Fibroblast of upper back skin (primary cell): ENCODE results near the gene SPATS2L.

ENCODE experiments used
- DNase-seq: peaks from one replicate; pipeline ENCODE4 v3.0.0-alpha.2; 2013

SPATS2L gene

DNA sequence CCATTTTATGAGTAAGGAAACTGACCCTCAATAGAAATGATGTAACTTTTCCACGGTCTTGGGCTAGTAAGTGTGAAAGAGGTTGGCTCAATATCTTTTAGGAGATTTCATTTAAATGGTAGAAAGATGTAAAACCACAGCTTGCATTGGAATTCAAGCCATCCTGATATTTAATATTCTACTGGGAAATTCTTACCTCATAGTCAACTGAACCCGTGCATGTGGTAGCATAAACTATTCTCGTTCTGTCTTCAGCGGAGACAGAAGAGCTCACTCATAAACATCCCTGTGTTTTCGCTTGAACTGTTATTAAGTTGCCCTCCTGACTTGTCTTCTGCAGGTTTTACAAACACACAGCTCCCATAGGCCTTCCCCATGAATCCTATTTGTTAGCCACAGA, 8.5 kb upstream of the SPATS2L start:
- peak; percentile 62 for DNase-seq

DNA sequence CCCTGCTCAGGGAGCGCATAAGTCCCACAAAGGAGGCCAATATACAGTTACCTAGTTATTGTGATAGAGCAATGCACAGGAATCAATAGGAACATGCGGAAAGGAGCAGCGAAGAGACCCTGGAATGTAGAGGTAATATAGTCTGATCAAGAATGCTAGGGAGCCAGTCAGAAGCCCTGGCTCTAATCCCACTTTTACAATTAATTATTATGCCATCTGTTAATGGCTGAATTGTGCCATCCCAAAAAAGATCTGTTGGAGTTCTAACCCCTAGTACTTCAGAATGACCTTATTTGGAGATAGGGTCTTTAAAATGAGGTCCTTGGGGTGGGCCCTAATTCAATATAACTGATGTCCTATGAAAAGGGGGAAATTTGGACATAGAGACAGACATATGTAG, 7.7 kb upstream of the SPATS2L start:
- no peak for DNase-seq

DNA sequence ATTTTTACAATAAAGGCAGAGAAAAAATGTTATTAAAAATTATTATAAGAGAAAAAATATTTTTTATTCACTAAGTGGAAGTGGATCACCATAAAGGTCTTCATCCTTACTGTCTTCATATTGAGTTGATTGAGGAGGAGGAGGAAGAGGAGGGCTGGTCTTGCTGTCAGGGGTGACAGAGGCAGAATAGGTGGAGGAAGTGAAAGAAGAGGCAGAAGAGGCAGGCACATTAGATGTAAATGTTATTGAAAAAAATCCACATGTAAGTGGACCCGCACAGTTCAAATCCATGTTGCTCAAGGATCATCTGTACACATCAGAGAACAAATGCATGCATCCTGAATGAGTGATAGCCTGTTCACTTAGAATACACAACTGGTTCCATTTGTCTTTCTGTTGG, 6.4 kb upstream of the SPATS2L start:
- DNase-seq: no peak

DNA sequence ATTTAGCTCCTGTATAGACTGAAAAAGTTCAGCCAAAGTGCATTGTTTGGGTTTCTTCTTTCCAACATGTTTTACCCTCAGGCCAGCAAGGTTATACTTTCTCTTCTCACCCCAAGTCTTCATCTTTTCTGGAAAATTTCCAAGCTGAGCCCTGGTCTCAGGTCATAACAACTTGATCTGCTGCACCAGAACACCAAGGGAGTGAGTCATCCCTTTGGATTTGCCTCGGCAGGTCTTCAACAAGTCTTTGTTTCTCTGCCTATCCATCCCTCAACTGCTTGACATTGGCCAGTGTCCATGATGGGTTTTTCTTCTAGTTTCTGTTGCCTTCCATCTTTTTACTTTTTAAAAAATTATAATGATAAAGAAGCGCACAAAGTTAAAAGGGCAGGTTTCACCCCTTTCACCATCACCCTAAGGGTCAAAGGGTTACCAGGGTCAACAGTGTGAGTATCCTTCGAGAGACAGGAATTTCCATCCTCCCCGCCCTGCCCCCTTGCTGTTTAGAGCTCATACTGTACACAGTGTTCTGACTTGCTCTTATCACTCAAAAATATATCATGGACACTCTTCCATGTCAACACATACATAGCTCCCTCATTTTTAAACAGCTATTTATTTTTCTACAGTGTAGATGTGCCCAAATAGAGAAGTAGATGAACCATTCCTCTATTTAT, 5.7 kb upstream of the SPATS2L start:
- peak; percentile 88 for DNase-seq

DNA sequence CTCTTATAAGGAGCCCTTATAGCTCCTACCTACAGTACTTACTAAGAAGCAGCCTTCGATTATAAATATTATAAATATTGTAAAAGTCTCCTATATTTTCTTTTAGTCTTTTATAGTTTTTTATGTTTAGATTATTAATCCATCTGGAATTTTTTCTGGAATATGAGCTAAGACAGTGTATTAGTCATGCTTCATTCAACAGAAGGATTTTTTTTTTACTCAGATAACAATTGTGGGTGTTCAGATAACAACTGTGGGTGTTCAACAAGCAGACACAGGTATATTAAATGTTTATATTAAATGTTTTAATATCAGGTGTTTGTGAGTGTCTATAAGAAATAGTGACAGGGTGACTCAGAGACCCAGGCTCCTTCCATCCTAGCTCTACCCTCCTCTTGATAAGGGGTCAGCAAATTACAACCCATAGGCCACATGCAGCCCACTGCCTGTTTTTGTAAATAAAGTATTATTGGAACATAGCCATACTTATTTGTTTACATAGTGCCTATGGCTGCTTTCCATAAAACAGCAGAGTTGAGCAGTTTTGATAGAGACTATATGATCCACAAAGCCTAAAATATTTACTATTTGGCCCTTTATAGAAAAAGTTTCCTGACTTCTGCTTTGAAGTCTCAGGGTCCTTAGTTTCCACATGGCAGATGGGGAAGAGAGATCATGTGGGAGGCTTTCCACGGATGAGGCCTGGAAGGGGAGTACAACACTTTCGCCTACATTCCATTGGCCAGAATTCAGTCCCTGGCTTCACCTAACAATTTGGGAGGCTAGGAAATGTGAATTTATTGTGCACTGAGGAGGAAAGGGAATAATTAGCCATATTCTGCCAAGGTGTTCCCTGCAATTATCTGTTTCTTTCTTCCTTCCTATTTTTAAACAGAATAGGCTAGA, 4.3 kb upstream of the SPATS2L start:
- no peak for DNase-seq

DNA sequence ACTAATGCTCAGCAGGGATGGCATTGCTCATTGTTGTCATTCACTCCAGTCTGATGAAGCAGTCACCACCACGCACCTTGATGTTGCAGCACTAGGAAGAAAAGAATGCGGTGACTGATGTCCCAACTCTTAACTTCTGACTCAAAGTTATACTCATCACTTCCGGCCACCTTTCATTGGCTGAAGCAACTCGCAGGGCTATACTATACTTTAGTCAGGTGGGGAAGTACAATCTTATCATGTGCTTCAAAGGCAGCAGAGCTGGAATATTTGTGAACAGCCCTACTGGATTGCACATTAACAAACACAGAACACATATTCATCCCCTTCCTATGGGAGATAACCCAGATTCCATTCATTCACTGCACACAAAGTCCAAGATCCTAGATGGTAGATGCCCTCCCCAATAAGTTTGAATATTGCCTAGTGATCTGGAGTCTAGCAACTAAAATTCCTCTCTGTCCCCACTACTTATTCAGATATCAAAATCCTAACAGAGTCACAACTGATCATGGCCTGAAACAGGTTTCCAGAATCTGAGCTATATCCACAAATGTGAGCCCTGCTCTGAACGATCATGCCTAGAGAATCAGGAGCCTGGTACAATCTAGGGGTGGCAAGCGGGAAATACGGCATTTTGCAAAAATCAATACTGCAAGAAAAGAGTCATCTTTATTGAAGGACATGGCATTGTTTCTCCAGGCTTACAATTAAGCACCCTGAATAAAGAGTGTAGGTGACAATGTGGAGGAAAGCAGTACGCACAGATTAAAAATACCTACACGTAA, 3.4 kb upstream of the SPATS2L start:
- DNase-seq: peak; percentile 51

DNA sequence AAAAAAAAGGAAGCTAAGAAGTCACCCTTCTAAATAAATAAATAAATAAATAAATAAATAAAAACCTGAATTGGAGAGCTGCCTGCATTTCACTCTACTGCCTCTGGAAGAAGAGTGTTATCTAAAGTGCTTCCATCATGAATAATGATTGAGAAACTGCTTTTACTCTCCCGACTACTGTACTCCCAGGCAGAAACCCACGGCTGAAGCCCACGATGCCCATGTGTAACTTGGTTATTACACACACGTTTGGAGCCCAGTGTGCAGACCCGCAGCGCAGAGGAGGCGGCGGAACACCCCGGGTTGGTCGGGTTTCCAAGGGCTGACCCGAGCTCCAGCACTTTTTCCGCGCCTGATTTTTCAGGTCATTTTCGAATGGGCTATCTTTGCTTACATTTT, 697 bp upstream of the SPATS2L start:
- peak; percentile 41 for DNase-seq

DNA sequence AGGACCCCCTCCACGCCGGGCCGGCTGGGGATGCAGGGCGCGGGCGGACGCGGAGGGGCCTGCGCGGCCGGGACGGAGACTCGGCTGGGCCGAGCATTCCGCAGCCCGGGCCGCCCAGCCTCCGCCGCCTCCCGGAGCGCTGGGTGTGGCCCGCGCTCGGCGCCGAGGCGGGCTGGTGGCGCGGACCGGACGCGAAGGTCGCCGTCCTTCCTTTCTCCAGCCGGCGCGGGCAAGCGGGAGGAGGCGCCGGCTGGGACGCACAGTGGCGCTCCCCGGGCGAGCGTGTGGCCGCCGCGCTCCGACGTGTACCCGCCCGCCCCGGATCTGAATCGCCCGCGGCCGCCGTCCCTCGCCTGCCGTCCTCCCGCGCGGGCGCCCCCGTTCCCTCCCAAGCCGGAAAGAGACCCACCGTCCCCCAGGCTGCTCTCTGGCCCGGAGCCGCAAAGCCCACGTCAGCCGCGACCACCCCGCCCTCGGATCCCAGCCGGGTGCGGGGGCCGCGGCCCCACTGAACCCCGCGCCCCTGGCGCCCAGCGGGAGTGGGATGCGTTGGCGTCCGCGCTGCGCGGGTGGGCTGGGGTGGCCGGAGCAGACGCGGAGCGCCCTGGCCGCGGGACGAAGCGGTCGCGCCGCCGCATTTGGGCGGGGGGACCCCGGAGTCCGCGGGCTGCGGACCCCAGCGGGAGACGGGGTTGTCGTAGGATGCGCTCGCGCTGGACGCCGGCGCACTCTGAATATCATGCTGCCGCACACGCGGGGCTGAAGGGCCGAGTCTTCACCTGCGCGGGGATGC, 634 bp downstream of the SPATS2L start:
- DNase-seq: no peak

DNA sequence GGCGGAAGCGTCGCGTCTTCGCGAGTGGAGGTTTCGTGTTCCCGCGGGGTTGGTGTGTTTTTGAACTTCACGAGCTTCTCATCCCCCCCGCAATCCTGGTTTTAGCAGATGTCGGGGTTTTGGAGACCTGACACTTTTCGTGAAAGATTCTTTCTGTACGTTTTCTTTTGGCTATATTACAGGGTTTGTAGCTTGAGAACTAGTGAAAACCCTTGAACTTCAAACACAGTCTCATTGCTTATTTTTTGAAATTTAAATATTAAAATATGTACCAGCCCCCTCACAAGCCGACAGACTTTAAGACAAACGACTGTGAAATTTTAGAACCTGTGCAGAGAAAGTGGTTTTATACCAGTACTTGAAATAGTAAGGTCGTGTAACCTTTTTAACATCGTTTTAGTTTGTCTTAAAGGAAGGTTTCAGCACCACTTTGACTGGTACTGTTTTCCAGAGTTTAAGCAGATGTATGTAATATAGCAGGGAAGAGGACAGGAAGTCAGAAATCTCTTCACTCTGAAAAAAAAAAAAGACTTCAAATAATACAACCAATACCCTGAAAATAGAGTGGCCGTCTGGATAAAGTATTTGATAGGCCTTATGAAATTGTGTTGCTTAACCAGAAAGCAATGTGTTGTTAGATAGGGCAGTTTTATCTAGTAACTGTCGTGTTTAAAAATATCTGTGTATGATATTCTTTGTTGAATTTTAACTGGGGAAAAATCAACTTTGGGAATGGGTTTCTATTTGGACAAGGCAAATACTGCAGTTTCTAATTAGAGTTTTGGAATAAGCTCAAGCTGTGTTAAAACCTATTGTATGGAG, 1.4 kb downstream of the SPATS2L start:
- peak; percentile 52 for DNase-seq

DNA sequence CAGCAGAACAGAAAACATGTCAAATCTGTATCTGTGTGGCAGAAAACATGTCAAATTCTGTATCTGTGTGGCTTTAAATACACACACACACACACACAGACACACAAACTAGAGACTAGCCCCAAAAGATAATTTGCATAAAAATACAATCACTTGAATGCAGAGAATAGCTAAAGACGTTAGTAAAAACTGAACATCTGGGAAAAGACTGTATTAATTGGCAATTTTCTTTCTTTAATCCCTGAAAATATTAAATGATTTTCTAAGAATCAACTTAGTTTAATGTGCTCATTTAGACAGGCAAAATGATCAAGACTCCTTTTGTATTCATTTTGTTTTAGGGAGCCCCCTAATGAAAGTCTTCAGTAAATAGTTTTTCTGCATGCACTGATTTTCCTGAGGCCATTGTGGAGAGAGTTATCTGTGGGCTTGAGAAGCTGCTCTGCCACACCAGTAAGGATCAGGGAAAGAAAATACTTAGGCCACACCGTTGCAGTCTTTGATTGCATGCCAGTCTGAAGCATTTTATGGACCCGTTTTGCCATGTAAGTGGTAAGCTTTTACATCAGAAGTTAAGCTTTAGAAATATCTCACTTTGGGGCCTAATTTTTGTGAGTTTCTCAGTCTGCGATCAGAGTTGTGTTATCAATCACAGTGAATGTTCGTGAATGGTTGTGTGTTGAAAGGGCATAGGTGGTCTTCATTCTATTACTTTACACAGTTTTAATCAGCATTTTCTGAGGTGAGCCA, 2.2 kb downstream of the SPATS2L start:
- DNase-seq: no peak

DNA sequence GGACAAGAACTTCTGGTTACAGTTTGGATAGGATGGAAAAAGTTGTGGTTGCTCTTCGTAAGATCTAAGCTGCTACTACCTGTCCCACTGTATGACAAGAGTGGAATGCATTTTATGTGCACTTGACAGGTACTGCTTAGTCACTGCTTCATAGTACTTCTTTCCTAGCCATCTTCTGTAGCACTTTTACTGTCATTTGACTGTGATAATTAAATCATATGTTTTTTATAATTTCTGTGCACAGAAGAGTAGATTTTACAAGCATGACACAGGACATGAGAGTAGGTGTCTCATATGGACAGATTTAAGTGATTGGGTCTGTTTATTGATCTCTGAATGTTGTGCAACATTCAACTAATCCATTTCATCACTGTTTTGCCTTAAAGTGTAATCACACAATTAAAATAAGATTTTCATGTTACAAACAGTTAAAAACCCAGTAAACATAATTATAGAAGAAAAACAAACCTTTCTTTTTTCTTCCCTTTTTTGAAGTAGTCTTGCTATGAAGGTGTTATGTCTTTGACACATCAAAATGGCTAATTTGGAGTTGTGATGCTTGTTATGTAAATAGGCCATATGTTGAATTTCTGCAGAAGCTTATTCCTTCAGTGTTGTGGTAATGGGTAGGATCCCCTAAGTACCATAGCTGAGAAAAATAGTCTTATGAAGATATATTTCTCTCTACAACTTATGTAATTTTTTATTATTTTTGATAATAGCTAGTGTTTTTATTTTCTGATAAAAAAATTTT, 3.0 kb downstream of the SPATS2L start:
- DNase-seq: no peak

DNA sequence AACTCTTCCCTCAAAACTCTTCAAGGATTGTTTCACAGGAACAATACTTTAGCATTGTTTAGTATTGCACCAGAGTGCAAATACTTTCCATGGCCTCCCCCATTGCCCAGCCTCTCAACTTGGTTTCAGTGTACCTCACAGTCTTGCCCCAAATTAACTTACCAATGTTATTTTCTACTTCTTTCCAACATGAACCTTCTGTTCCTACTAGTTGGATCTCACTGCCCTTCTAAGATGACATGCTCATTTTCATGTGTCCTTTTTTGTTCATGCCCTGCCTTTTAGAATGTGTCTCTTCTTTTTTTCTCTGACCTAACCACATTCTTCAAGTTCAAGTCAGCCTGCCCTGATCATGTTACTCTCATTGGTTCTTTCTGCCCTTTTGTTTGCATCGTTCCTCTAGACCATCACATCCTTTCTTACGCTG, 4.1 kb downstream of the SPATS2L start:
- DNase-seq: peak; percentile 55

DNA sequence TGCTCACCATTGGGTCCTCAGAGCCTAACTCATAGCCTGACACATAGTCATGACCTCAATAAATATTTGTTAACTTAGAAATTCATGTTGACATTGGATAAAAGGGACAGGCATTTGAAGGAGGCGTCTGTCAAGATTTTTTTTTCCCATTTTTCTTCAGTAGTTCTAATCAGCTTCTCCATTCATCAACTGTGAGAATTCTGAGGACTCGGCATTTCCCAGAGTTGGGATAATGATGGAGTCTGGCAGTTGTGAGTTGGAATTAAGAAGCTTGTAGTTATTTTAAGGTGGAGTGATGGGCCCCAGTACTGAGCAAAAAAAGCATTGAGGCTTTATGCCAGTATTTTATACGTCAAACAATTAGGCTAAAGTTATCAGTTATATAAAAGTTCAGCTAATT, 4.6 kb downstream of the SPATS2L start:
- no peak for DNase-seq

DNA sequence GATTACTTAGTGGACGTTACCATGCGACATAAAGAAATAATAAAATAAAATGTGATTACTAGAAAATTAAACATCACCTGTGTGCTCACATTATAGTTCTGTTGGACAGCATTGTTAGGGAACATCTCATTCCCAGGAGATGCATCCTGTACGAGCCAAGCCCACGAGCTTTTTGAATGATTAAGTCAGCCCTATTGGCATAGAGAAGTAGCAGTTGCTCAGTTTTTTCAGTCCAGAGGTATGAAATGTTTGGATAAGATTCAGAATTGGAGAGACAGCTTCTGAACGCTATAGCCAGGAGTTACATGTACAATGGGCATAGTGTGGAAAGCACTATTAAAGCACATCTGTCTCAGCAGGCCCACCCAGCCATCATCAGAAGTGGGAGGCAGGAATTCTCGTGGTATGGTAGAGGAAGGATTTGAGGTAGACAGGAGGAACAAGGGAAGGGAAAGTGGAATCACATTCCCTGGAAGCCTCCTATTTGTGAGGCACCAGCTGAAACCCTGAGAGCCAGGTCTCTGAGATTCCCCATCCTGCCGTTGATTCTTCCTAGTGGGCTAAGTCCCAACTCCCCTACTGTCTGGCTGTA, 8.6 kb downstream of the SPATS2L start:
- DNase-seq: peak; percentile 62

DNA sequence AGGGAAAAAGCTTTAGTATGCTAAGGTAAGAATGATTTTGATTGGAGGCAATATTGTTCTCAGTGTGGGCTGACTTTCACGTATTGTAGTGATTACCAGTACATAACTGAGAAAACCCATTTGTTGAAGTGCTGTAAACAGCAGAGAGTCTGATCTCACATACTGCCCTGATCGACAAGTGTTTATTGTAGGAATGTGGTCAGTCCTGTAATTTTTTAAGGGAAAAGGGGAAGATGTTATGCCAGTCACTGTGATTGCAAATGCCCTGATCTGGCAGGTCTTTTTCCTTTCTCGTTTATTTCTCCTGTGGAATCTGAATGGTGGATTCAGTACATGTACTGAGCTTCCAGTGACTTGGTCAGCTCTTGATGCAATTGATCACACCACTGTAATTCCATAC, 11.5 kb downstream of the SPATS2L start:
- no peak for DNase-seq

DNA sequence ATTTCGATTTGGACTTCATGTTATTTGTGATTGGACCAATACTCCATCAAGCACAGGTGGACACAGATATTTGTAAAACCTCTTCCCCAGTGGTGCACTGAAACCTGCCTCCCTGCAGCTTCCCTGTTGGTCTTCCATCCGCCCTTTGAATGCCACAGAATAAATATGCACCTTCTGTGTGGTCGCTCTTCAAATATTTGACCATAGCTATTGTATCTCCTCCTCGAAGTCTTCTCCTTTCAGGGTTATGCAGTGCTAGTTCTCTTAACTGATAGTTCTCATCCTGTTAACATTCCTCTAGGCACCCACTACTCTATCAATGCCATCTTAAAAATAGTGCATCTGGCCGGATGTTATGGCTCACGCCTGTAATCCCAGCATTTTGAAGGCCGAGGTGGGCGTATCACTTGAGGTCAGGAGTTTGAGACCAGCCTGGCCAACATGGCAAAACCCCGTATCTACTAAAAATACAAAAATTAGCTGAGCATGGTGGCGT, 12.5 kb downstream of the SPATS2L start:
- no peak for DNase-seq

DNA sequence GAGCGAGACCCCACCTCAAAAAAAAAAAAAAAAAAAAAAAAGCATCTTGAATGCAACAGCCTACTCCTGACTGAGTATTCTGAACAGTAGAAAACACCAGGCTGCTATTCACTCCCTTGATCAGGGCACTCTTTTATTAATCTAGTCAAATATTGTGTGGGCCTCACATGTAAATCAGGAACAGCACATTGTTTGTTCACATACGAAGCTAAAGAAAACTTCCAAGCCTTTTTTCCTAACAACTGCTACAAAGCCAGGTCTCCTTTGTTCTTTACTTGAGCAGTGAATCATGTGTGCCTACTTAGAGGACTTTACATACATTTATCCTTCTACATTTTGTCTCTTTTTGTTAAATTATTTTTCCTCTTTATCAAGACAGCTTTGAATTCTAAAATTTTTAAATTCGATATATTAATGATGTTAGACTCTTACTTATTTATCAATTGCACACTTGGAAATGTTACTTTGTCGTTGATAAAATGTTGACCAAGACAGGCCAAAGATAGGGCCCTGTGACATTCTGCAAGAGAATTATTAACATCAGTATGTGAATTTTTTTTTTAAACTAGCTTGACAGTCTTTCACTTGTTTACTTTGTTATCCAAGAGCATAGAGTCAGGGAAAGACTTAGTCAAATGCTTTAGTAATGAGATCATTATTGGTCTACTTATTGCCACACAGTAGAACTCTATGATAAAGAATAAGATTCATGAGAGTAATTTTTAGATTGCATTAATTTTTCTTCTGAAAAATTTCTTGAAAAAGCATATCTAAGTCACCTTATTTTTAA, 13.2 kb downstream of the SPATS2L start:
- peak; percentile 67 for DNase-seq

DNA sequence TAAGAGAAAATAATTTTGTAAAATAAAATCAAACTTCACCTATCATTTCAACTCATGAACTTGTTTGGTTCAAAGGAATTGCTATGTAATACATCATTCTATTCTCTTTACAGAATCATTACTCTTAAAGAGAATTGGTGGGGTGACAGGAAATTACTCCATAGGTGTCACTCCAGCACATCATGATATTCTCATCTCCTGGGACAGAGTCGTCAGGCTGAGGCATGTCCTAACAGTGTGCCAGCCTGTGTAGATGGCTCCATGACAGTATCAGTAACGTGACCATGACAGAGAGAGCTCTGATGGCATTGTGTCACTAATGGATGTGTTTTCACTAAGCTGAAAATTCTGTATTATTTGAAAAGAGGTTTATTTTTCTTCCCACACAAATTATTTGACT, 13.9 kb downstream of the SPATS2L start:
- DNase-seq: no peak

DNA sequence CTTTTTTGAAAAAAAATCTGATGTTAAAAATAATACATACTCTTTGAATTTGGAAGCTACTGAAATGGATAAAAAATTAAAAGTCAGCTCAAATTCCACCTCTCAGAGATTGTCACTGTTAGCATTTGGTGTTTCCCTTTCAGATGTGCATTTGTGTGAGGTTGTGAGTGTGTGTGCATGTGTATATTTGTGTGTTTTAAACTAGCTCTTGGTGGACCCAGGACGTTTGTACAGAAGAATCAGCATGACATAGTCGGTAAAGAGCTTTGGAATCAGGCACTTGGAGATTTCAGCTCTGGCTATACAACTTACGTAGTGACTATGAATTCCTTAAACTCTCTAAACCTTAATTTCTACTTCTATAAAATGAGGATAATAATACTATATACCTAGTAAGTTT, 14.5 kb downstream of the SPATS2L start:
- DNase-seq: no peak
